ENCODE results near the gene SRSF6.
"Not testable (repeated sequence)": the region's sequence is repeated elsewhere in the genome, so short reads cannot be mapped to it uniquely, and the experiment has no call there.

GRCh38 chr20:43420913-43421312 lies 36.8 kb upstream of the SRSF6 start:
- not testable (repeated sequence) for TF ChIP-seq POLR2AphosphoS5 (IDR thresholded peaks at IDR 0.05; ENCODE audit: low read depth); CTCF (IDR thresholded peaks at IDR 0.05; ENCODE audit: insufficient read depth, low read length); REST (IDR thresholded peaks at IDR 0.05; ENCODE audit: insufficient replicate concordance, low read depth)
